GM12878 (cell line): Measurements from ENCODE around the gene PLEKHN1. TPM values are rescaled to one million over a fixed set of nuclear protein-coding genes. Genes with fewer than 3 reads are reported as not detected.

ENCODE experiments used
- ATAC-seq: fragments of 200-7000 bp; cut with Tn5 transposase; 3 replicates; pipeline ENCODE4 v1.9.1; 2020; ENCODE audit warnings: mild to moderate bottlenecking, moderate library complexity
- BruUV-seq: library from RNA; stranded (reverse); fragments of 400-500 nt; replicated peaks from 2 replicates; lab custom pipeline; 2021; lab: Mats Ljungman, UMichigan
- CTCF ChIA-PET: fragments of 300-600 bp; sonication (Branson Sonifier 250); formaldehyde crosslinking; extraction: SDS; loops from one replicate; lab custom pipeline; 2021; ENCODE audit warnings: inconsistent platforms; lab: Yijun Ruan, JAX
- POLR2A ChIA-PET: fragments of 350-600 bp; formaldehyde crosslinking; extraction: SDS; loops from one replicate; lab custom pipeline; 2021; ENCODE audit warnings: inconsistent platforms; lab: Charles Lee
- RAD21 ChIA-PET: fragments of 300-600 bp; sonication (Branson Sonifier 250); formaldehyde crosslinking; loops from one replicate; lab custom pipeline; 2023; ENCODE audit warnings: antibody characterized with exemption; ENCODE audit not compliant: unreplicated experiment; lab: Charles Lee
- SMC1A ChIA-PET: fragments of 300-600 bp; sonication (Branson Sonifier 250); formaldehyde crosslinking; loops from one replicate; lab custom pipeline; 2023; ENCODE audit not compliant: unreplicated experiment, uncharacterized antibody; lab: Charles Lee
- DNase-seq: peaks from one replicate; pipeline ENCODE4 v3.0.0-alpha.2; 2011; ENCODE audit warnings: low read depth, low spot score
- FAIRE-seq: peaks from 3 replicates; lab custom pipeline; 2011; peaks lifted over from hg19 to GRCh38; lab: Jason Lieb, UNC
- H2AFZ ChIP-seq: 2 replicates; pipeline ENCODE4 v1.6.0; 2011; ENCODE audit warnings: low read depth, low read length, control low read depth; ENCODE audit not compliant: control insufficient read depth
- H3K27ac ChIP-seq: 2 replicates; pipeline ENCODE4 v1.5.1; 2011; ENCODE audit warnings: control low read depth; ENCODE audit not compliant: control insufficient read depth, insufficient read depth
- H3K27me3 ChIP-seq, 2 experiments: replicated peaks in 1 of 2; 2 replicates each; pipeline versions ENCODE4 v1.6.0 to v1.6.1; 2011; ENCODE audit warnings: low read length in 1 of 2; ENCODE audit not compliant: control insufficient read depth in 2 of 2, insufficient read depth in 2 of 2
- H3K36me3 ChIP-seq, 2 experiments: 2 replicates each; pipeline ENCODE4 v1.5.1; 2011; ENCODE audit warnings: low read length in 1 of 2; ENCODE audit not compliant: control insufficient read depth in 2 of 2, insufficient read depth in 2 of 2
- H3K4me1 ChIP-seq: 2 replicates; pipeline ENCODE4 v1.6.1; 2011; ENCODE audit warnings: mild to moderate bottlenecking, low read length, moderate library complexity, mixed read lengths; ENCODE audit not compliant: control insufficient read depth, insufficient read depth
- H3K4me2 ChIP-seq: 2 replicates; pipeline ENCODE4 v1.6.0; 2011; ENCODE audit warnings: control low read depth; ENCODE audit not compliant: control insufficient read depth, insufficient read depth
- H3K4me3 ChIP-seq: fragments of 200-600 bp; sonication (generic); 2 replicates; pipeline ENCODE4 v1.5.1; 2016
- H3K79me2 ChIP-seq: 2 replicates; pipeline ENCODE4 v1.6.0; 2011; ENCODE audit warnings: low read length; ENCODE audit not compliant: control insufficient read depth, insufficient read depth
- H3K9ac ChIP-seq: 2 replicates; pipeline ENCODE4 v1.8.0; 2011; ENCODE audit warnings: low read length, control low read depth, mixed read lengths; ENCODE audit not compliant: control insufficient read depth, insufficient read depth
- H3K9me3 ChIP-seq: replicated peaks from 3 replicates; pipeline ENCODE4 v1.5.1; 2011; ENCODE audit warnings: mild to moderate bottlenecking, low read length; ENCODE audit not compliant: control insufficient read depth, insufficient read depth
- H4K20me1 ChIP-seq: 2 replicates; pipeline ENCODE4 v1.6.0; 2011; ENCODE audit not compliant: control insufficient read depth, insufficient read depth
- BCL3 ChIP-seq: IDR thresholded peaks from 2 replicates; pipeline ENCODE4 v1.6.1; 2011; ENCODE audit warnings: borderline replicate concordance, low read depth, mild to moderate bottlenecking, moderate library complexity, low read length; ENCODE audit not compliant: insufficient read depth, poor library complexity, severe bottlenecking
- ETV6 ChIP-seq, 2 experiments: fragments of 450-650 bp in 1 of 2; IDR thresholded peaks in 1 of 2; conservative IDR thresholded peaks in 1 of 2; 2 replicates each; pipeline ENCODE4 v1.6.1; 2014; ENCODE audit warnings: antibody characterized with exemption in 1 of 2, borderline replicate concordance in 1 of 2, low read depth in 1 of 2, mild to moderate bottlenecking in 1 of 2, moderate library complexity in 1 of 2
- FOXK2 ChIP-seq: fragments of 450-650 bp; IDR thresholded peaks from 2 replicates; pipeline ENCODE4 v1.6.1; 2017; ENCODE audit warnings: mild to moderate bottlenecking, moderate library complexity
- HDGF ChIP-seq: fragments of 450-650 bp; IDR thresholded peaks from 2 replicates; pipeline ENCODE4 v1.6.1; 2016; ENCODE audit warnings: antibody characterized with exemption
- IRF3 ChIP-seq: fragments of 450-650 bp; IDR thresholded peaks from 2 replicates; pipeline ENCODE4 v1.6.1; 2014; ENCODE audit warnings: mild to moderate bottlenecking
- KLF5 ChIP-seq: fragments of 450-650 bp; IDR thresholded peaks from 2 replicates; pipeline ENCODE4 v1.6.1; 2014; ENCODE audit warnings: mild to moderate bottlenecking; ENCODE audit not compliant: partially characterized antibody
- MAX ChIP-seq: IDR thresholded peaks from 2 replicates; pipeline ENCODE4 v1.6.1; 2012; ENCODE audit warnings: low read depth, low read length, improper control_type of control experiment
- MEF2B ChIP-seq: fragments of 450-650 bp; IDR thresholded peaks from 2 replicates; pipeline ENCODE4 v1.6.1; 2018; ENCODE audit warnings: mild to moderate bottlenecking, moderate library complexity; ENCODE audit not compliant: partially characterized antibody, poor library complexity, severe bottlenecking
- NFIC ChIP-seq: IDR thresholded peaks from 2 replicates; pipeline ENCODE4 v1.6.1; 2012; ENCODE audit warnings: low read depth, mild to moderate bottlenecking, inconsistent platforms, low read length, moderate library complexity
- NFYA ChIP-seq: IDR thresholded peaks from 2 replicates; pipeline ENCODE4 v1.6.1; 2011; ENCODE audit warnings: low read depth, mild to moderate bottlenecking, low read length, improper control_type of control experiment, borderline replicate concordance
- POLR2A ChIP-seq: IDR thresholded peaks from 2 replicates; pipeline ENCODE4 v1.6.1; 2011; ENCODE audit warnings: low read depth, mild to moderate bottlenecking, low read length
- SMC3 ChIP-seq: IDR thresholded peaks from 2 replicates; pipeline ENCODE4 v1.6.1; 2011; ENCODE audit warnings: low read length, improper control_type of control experiment, borderline replicate concordance
- TBL1XR1 ChIP-seq: IDR thresholded peaks from 2 replicates; pipeline ENCODE4 v1.6.1; 2012; ENCODE audit warnings: low read depth, low read length, improper control_type of control experiment
- WRNIP1 ChIP-seq: IDR thresholded peaks from 2 replicates; pipeline ENCODE4 v1.6.1; 2011; ENCODE audit warnings: low read depth, low read length, improper control_type of control experiment, borderline replicate concordance
- ZBTB11 ChIP-seq: fragments of 450-650 bp; formaldehyde crosslinking; IDR thresholded peaks from 2 replicates; pipeline ENCODE4 v1.5.0; 2022; ENCODE audit warnings: mild to moderate bottlenecking, missing genetic modification characterization
- ZNF207 ChIP-seq: fragments of 450-650 bp; IDR thresholded peaks from 2 replicates; pipeline ENCODE4 v1.6.1; 2014; ENCODE audit warnings: antibody characterized with exemption, mild to moderate bottlenecking, borderline replicate concordance
- WGBS: methylation state at CpG from one replicate; pipeline ENCODE4 v1.1.6; 2016; ENCODE audit warnings: low lambda C conversion rate; ENCODE audit not compliant: insufficient replicate concordance, insufficient coverage; ENCODE audit errors: missing lambda C conversion rate; 5-methylcytosine and 5-hydroxymethylcytosine counted together
- in situ Hi-C: fragments of 300-500 bp; cut with MboI; formaldehyde crosslinking; loops from 9 replicates; pipeline ENCODE4 v1.14.3; 2018; ENCODE audit warnings: mixed read lengths
- intact Hi-C: fragments of 100-400 bp; cut with micrococcal nuclease; formaldehyde crosslinking; loops from one replicate; pipeline ENCODE4 v1.14.2; 2022; ENCODE audit not compliant: unreplicated experiment
- polyA plus RNA-seq, 11 experiments: library from polyadenylated mRNA; depleted of rRNA in 4 of 11; unstranded in 6 of 11; stranded (reverse) in 5 of 11; fragments of >200 nt; fragmentation: Nextera tagmentation in 4 of 11; fragmentation: Illumina TruSeq in 1 of 11; extraction: Ambion mirVana in 4 of 11; extraction: Trizol in 1 of 11; gene quantifications; 1 replicate in 1 of 11; 2 replicates in 10 of 11; pipeline versions ENCODE4 v1.2.1 to v1.2.3, GENCODE V29; 2011 to 2016; ENCODE audit warnings: inconsistent platforms in 2 of 11, missing spikeins in 2 of 11, low read depth in 1 of 11
- total RNA-seq, 4 experiments: library from RNA; depleted of rRNA in 3 of 4; stranded (reverse); fragments of >200 nt in 3 of 4; fragmentation: Illumina TruSeq in 1 of 4; extraction: Trizol in 1 of 4; gene quantifications; 2 replicates each; pipeline versions ENCODE4 v1.2.1 to v1.2.3, GENCODE V29; 2013 to 2021

The PLEKHN1 gene
- total and polyA plus RNA-seq, 10 of the 15 experiments (the other 5 are each of a cell fraction or from before 2014, with no cell fraction given), result 0.04 to 0.26 (median 0.18) TPM; not detected in 6

GRCh38 chr1:978835-979743, 12.8 kb downstream of the PLEKHN1 start (continued):
- no peak for TF ChIP-seq ZBTB11 (CRISPR knock-in tag)
- no peak for TF ChIP-seq WRNIP1
- TF ChIP-seq ETV6 (conservative IDR thresholded peaks at IDR 0.05 in 1 of 2, IDR thresholded peaks at IDR 0.05 in 1 of 2; ENCODE audit: borderline replicate concordance in 1 of 2, low read depth in 1 of 2), result no peak

GRCh38 chr1:979744-980072, 13.4 kb downstream of the PLEKHN1 start:
- no peak for ATAC-seq
- FAIRE-seq, result no peak
- Histone ChIP-seq H3K4me3 (no peak overlapping the region), H3K27me3 (no peaks in the 10 kb centered on the region), H4K20me1 (no peaks in the 10 kb centered on the region), H3K9me3 (no peaks in the 10 kb centered on the region; the same call in 2 of the 3 replicates), H3K27ac (no peak overlapping the region), H3K36me3 (no peaks in the 10 kb centered on the region), H3K4me2 (no peak overlapping the region), H3K9ac (no peak overlapping the region), H3K4me1 (no peaks in the 10 kb centered on the region), H2AFZ (no peak overlapping the region), H3K79me2 (no peaks in the 10 kb centered on the region)
- CTCF ChIA-PET, result interaction anchor here (8.0 kb wide), 1 partner anchor 23 kb away, joined by 56 read pairs; no protein-coding TSS in a partner anchor
- DNase-seq, result no peak
- RAD21 ChIA-PET, result no interaction called here
- no TSS peak for BruUV-seq
- SMC1A ChIA-PET, result no interaction called here
- WGBS, result 62% methylated on average over 9 of the region's 9 CpGs
- intact Hi-C loops (no loop called here), in situ Hi-C loops (loop anchor here (5.0 kb wide), 1 partner anchor 83 kb away; no protein-coding TSS in a partner anchor)
- POLR2A ChIA-PET, result interaction anchor here (0.6 kb wide), 1 partner anchor 177 kb away, joined by 4 read pairs; no protein-coding TSS in a partner anchor
- TF ChIP-seq MEF2B, result no peak
- no peak for TF ChIP-seq NFIC
- TF ChIP-seq TBL1XR1, result no peak
- no peak for TF ChIP-seq POLR2A
- TF ChIP-seq IRF3, result no peak
- TF ChIP-seq FOXK2, result no peak
- no peak for TF ChIP-seq ZNF207
- no peak for TF ChIP-seq MAX
- no peak for TF ChIP-seq NFYA
- no peak for TF ChIP-seq SMC3
- no peak for TF ChIP-seq HDGF
- no peak for TF ChIP-seq BCL3
- TF ChIP-seq KLF5, result no peak
